ENCODE results near the gene BABAM2.
"Not testable (repeated sequence)": the region's sequence is repeated elsewhere in the genome, so short reads cannot be mapped to it uniquely, and the experiment has no call there.

Gene BABAM2

DNA sequence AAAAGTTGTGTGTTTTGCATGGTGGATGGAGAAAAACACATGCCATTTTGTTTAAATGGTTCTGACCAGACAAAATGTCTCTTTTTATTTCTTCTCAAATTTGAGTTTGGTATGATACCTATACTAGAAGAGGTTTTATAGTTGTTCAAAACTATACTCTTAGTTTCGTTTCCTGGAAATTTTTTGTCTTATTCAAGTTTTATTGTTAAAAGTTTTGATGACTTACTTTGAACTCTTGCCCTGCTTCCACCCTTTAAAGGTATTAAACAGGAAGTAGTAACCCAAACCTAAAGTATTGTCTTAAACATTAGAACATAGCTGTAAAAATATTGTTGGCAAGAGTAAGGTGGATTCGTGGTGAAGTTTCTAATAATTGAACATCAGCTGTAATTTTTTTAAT is 98.2 kb downstream of the BABAM2 start:
- no peak for DNase-seq

DNA sequence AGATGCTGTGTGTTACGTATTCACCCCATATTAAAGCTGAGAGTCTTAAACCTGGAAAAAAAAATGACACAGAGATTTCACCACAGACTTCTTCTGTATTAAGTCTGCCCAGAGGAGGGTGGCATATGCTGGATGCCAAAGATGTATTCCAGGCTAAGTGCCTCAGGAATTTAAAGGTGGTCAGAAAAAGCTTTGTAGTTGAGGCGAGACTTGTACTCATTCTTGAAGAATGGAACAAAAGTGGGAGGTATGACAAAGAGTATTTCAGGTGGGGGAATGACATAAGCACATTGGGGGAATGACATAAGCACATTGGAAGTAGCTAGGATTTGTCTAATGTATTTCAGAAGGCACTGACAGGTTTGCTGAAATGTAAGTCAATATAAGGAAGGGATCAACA is 98.6 kb downstream of the BABAM2 start:
- DNase-seq, result no peak

DNA sequence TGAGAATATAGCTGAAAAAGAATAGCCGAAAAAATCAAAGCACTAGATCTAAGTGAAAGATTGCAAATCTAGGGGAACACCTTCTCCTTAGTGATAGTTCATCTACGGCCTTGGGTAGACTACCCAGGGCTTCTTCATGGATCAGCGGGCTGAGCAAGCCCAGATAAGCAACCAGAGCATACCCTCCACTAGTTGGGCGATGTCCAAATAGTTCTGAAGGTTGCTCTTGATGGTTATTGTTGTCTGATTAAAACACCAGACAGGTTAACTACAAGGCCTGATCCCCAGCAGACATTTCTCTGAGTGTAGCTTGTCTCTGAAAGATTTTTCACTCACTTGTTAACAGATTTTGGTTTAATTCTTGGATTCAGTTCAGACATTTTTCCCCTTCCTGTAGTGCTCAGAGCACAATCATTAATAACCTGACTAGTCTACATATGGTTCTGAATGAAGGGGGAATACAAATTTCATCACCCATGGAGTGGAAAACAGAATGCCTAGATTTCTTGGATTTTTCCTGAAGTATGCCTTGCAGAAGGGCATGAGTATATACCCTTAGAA is 99.6 kb downstream of the BABAM2 start:
- DNase-seq, result peak; percentile 62

DNA sequence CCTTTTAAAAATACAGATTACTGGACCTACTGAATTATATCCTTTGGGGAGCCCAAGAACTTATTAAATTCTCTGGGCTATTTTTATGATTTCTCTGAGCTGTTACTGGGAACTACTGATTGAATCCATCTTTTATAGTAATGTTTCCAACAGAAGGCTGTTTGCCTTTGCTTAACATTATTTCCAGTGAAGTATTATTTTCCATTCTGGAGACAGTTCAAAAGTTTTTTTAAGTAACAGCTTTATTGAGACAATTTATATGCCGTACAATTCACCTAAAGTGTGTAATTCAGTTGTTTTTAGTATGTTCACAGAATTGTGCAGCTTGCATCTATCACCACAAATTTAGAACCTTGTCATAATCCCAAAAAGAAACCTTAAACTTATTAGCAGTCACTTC is 100.6 kb downstream of the BABAM2 start:
- DNase-seq, result no peak

DNA sequence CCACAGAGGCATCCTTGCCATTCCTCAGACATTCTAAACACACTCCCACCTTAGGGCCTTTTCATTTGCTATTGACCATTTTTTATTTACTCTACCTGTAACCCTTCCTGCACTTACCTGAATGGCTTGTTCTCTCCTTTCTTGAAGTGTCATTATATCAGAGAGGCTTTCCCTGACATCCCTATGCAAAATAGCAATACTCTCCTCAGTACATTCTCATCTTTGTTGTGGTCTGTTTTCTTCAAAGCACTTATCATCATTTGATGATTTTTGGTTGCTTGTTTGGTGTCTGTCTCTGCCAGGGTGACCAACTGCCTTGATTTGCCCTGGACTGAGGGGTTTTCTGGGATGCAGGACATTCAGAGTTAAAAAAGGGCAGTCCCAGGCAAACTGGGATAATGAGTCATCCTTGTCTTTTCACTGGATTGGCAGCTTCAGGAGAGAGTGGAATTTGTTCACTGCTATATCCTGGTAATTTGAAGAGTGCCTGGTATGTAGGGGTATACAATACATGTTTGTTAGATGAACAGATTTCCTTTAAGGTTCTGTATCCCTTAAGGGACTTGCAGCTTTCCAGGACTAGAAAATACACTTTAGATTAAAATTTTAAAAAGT is 102.4 kb downstream of the BABAM2 start:
- peak; percentile 83 for DNase-seq

DNA sequence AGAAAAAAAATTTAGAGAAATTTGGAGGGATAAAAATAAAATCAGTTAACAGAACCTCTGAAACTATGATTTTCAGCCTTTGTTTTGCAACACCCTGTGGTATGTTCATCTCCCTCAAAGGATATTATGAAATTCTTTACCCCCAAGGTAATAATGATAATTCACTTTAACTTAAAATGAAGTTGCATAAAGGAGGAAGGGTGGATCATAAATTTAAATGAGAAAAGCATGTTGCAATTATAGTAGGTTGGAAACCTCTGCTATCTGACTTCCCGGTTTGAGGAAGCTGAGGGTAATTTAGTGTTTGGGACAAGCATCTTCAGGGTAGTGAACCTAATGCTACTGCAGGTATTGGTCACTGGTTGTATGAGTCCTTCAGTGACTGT is 102.9 kb downstream of the BABAM2 start:
- peak; percentile 59 for DNase-seq

DNA sequence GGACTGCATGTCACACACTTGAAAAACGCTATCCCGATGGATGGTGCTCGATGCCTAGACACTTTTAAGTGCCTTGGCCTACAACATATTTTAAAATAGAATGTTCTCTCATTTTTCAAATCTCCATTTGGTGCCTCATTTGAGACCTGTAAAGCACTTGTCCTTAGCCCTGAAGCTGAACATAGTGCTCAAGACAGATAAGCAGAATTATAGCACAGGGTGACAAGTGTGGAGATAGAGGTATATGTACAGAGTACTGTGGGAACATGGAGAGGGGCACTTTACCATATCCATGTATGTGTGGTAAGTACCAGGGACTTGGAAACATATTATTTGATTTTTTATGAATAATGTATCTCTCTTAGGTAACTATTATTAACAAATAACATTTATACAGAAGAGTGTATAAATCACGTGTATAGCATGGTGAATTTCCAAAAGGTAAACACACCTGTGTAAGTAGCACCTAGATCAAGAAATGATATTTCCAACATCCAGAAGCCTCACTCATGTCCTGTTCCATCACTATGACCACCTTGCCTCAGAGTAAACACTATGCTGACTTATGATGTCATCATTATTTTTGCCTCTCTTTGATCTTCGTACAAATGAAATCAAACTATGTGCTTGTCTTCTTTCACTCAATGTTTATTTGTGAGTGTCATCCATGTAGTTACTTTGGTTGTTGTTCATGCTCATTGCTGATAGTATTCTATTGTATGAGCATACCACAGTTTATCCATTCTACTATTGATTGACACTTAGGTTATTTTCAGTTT is 103.6 kb downstream of the BABAM2 start:
- DNase-seq, result no peak

DNA sequence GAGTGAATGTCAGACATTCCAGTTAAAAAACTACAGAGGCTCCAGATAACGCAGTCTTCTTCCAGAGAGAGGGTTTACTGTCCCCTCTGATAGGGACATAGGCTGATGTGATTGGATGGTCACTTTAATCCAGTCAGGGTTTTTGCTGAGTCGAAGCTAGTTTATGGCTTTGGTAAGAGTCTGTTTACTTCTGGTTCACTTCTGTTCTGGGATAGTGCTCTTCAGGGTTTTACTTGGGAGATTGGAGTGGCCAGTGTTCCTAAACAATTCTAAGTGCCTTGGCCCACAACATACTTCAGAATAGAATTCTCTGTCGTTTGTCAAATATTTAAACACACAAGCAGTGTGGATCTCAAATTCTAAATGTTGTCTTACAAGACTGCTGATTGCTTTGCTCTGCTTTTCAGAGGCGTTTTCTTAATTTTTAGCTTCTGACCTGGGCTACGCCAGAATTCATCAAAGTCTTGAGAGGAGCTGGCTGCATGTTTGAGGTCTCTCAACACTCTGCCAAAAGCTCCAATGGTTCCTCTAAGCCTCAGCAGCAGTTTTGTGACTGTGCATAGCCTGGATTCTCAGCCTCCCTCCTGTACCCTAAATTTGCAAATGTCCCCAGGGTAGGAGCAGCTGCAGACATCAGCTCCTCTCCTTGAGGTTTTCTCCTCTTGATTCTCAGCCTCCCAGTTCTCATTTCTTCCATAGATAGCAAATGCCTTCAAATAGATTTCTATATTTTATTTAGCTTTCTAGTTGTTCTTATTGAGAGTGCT is 105.8 kb downstream of the BABAM2 start:
- DNase-seq, result no peak

DNA sequence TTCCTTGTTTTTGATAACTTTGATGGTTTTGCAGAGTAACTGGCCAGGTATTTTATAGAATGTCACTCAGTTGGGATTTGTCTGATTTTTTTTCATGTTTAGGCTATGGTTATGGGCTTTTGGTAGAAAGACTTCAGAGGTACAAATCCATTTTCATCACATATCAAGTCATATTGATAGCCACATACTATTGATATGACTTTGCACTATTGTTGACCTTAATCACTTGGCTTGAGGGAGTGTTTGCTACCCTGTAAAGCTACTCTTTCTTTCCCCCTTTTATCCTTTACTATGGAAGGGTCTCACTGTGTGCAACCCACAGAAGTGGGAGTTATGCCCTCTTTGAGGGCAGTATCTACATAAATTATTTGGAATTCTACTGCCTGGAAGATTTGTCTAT is 109.8 kb downstream of the BABAM2 start:
- no peak for DNase-seq

DNA sequence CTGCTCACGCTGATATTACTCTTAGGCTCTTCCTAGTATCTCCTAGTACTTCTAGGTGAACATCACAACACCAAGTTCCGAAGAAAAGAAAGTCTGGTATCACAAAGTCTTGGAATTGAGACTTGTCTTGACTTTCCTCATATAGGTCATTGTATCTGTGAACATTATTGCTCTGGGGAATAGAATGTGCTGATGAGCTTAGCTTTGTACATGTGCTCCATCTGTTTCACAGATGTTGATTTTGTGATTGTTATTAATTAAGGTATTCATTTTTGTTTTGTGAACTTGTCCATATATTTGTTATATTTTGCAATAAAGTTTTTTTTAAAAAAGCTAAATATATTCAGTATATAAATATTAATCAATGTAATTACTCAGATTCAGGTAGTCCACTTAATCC is 111.7 kb downstream of the BABAM2 start:
- DNase-seq, result no peak

DNA sequence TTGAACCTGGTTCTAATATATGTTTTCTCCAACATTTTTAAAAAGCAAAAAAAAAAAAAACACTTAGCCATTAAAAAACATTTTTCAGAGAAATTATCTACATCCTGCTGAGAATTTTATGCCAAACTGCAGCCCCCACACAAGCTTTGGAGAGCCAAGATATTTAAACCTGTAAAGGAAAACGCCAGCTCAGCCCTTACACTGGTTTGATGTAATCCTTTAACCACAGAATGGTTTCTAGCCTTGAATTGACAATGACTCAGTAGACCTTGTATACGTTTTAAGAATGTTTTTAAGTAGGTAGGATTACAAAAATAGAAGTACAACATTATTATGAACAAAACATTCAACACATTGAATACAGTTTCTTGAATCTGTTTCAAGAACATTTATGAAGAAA is 113.6 kb downstream of the BABAM2 start:
- peak; percentile 93 for DNase-seq

DNA sequence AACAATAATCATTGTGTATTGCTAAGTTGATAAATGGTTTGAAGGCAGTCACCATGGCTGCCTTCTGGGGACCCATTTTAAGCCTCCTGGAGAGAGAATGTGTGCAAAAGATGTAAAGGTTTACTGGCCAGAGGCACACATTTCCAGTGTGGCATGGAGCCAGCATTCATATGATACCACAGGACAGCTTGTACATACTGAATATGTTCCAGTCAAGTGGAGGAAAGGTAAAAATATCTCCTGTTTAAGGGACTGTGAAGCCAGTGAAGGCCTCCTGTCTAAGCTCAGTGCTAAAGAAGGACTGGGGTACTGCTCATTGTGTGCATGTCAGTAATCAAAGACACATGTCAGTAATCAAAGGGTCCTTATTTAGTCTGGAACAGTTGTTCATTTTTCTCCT is 119.2 kb downstream of the BABAM2 start:
- peak; percentile 22 for DNase-seq

DNA sequence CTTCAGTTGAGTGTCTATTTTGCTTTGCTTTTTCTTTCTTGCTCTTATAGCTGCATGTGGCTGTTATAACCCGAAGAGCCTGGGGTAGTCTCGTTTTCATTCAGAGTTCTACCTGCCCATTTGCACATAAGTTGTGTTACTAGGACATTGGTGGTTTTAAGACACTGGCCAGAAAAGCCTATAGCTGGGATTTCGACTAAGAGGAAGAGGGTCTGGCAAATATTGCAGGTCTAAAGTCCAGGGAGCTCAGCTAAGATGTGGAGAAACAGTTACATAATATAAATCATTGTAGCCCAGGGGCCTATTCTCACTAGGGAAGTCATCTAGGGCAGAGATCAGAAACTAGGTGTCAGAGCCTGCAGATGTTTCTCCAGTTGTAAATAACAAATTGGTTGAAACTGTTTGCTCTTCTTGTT is 120.8 kb downstream of the BABAM2 start:
- no peak for DNase-seq

DNA sequence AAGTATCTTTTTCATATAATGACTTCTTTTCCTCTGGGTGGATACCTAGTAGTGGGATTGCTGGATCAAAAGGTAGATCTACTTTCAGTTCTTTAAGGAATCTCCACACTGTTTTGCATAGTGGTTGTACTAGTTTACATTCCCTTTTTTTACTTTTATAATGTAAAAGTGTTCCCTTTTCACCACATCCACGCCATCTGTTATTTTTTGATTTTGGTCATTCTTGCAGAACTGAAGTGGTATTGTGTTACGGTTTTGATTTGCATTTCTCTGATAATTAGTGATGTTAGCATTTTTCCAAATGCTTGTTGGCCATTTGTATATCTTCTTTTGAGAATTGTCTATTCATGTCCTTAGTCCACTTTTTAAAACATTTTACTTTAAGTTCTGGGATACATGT is 127.9 kb downstream of the BABAM2 start:
- not testable (repeated sequence) for DNase-seq

DNA sequence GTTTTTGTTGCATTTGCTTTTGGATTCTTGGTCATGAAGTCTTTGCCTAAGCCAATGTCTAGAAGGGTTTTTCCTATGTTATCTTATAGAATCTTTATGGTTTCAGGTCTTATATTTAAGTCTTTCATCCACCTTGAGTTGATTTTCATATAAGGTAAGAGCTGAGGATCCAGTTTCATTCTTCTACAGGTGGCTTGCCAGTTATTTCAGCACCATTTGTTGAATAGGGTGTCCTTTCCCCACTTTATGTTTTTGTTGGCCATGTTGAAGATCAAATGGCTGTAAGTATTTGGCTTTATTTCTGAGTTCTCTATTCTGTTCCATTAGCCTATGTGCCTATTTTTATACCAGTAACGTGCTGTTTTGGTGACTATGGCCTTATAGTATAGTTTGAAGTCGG is 129.0 kb downstream of the BABAM2 start:
- not testable (repeated sequence) for DNase-seq

DNA sequence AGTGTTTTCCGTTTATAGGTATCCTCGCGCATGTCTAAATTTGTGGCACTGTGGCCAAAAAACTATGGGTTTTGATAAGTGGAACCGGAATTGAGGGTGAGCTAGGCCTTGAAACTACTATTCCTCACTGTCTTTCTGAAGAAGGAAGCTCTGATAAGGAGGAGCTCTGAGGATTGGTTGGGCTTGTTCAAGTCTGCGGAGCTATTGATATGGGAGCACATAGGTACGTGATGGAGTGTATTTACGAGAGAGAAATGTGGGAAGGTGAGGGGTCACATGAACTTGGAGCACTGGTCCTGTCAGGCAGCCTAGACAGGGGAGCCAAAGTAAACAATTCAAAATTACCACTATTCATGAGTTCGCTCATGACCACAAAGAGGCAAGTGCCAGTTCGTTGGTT is 131.4 kb downstream of the BABAM2 start:
- no peak for DNase-seq

DNA sequence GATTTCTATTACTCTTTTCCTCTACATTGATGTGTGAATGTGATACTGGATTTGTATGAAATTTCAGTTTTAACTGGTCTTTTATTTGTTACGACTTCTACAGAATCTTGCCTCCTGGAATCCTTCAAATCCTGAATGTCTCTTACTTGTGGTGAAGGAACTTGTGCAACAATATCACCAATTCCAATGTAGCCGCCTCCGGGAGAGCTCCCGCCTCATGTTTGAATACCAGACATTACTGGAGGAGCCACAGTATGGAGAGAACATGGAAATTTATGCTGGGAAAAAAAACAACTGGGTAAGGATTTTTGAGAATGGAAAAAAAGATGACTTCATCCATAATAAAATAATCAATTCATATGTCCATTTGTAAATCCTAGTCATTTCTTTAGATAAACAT is 134.6 kb downstream of the BABAM2 start:
- peak; percentile 38 for DNase-seq

DNA sequence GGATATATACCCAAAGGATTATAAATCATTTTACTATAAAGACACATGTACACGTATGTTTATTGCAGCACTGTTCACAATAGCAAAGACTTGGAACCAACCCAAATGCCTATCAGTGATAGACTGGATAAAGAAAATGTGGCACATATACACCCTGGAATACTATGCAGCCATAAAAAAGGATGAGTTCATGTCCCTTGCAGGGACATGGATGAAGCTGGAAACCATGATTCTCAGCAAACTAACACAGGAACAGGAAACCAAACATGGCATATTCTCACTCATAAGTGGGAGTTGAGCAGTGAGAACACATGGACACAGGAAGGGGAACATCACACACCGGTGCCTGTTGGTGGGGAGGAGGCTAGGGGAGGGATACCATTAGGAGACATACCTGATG is 135.7 kb downstream of the BABAM2 start:
- not testable (repeated sequence) for DNase-seq

DNA sequence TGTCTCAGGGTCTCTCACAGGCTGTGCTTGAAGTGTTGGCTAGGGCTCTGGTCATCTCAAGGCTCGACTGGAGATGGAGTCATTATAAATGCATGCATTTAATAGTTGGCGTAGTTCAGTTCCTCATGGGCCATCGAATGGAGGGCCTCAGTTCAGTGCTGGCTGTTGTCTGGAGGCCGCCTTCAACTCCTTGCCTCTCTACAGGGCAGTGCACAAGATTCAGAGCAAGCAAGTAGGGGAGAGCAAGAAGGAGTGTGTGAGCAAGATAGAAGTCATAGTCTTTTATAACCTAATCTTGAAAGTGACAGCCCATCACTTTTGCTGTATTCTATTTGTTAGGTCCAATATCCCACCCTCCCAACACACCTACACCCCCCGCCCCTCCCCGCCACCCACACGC is 137.5 kb downstream of the BABAM2 start:
- no peak for DNase-seq

DNA sequence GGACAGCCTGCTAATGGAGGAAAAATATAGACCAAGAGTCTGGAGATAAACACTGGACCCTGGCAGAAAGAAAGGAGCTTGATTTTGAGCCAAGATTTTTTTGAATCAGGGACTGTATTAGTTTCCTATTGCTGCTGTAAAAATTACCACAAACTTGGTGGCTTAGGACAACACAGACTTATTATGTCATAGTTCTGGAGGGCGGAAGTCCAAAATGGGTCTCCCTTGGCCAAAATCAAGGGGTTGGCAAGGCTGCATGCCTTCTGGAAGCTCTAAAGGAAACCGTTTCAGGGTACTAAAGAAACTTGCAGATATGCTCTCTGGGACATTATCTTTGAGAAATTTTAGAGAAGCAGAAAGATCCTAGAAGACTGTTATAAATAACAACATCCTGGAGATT is 140.1 kb downstream of the BABAM2 start:
- no peak for DNase-seq

DNA sequence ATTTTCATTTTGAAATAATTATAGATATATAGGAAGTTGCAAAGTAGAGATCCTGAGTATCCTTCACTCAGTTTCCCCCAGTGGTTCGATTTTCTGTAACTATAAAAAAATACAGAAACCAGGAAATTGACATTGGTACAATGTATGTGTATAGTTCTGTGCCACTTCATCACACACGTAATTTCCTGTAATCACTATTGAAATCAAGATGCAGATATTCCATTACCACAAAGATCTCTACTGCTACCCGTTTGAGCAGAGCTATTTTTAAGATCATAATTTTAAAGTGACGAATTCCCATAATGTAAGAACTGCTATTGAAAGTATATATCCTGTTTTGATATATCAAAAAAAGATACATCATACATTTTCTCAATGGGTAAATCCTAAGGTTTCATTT is 142.3 kb downstream of the BABAM2 start:
- DNase-seq, result no peak

DNA sequence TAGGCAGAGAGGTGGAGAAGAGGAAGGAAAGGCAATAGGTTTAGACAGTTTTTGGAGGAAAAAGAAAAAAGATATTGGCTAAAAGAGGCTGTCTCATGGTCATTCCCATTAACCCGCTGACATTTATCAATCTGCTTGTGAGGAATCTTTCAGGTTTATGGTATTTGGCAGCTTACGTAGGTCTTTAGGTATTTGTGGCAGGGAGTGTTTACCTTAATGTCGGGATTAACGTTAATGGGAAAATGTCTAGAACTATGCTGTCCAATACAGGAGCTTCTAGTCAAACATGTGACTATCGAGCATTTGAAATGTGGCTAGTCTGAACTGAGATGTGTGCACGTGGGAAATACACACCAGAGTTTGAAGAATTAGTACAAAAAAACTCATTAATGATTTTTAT is 144.2 kb downstream of the BABAM2 start:
- no peak for DNase-seq

DNA sequence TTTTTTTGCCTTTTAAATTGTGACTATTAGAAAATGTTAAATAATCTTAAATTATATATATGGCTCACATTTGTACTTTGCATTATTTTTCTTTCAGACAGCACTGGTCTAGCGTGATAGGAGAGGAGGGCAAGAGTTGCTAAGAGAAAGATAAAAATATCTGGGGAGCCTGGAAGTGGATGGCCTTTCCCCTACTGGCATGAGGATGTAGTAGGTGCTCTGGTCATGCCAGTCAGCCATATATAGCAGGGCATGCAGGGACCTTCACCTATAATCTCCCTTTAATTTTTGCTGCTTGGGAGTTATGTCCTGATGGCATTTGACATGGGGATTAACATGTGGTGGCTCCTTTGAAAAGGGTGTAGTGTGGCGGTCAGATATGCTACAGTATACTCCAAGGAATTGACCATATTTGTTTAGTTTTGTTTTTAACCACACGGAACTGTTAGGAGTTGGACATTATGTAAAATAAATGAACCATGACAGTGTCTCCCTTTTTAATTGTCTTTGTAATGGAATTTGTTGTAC is 144.7 kb downstream of the BABAM2 start:
- DNase-seq, result no peak

DNA sequence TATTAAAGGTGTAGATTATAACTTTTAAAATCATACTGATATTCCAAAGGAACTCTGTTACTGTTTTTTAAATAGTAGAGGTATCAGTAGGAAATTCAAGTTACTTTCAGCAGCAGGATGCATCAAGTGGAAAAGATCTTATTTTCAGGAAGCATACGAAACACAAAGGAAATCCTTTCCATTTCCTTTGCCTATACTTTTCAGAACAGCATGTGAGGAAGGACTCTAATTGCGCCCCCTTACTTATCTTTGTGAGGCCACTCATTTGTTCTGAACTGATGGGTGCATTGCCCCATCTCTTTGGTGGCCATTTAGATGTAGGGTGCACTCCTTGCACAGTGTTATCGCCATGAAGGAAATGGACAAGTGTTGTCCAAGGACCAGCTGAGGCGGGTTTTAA is 145.3 kb downstream of the BABAM2 start:
- no peak for DNase-seq
